ENCODE data around the gene ZNF112.
A peak's percentile ranks its signal among the peaks of the same experiment; 100 is the strongest.

Gene ZNF112

GRCh38 chr19:44306283-44306682, 50.2 kb downstream of the ZNF112 start:
- no peaks in the 10 kb centered on the region for H3K27me3 ChIP-seq (ENCODE audit: insufficient read depth, poor library complexity, severe bottlenecking)
- TF ChIP-seq CTCF (IDR thresholded peaks at IDR 0.05; ENCODE audit: poor library complexity, severe bottlenecking), result no peak
- DNase-seq (ENCODE audit: low spot score), result no peak

GRCh38 chr19:44305457-44305856, 51.0 kb downstream of the ZNF112 start:
- Histone ChIP-seq H3K9me3 (ENCODE audit: severe bottlenecking) (no peaks in the 10 kb centered on the region), H3K27ac (ENCODE audit: poor library complexity, severe bottlenecking) (no peak overlapping the region), H3K4me3 (ENCODE audit: severe bottlenecking) (no peak overlapping the region), H3K27me3 (ENCODE audit: insufficient read depth, poor library complexity, severe bottlenecking) (no peaks in the 10 kb centered on the region), H3K4me1 (ENCODE audit: insufficient read depth, poor library complexity, severe bottlenecking) (no peaks in the 10 kb centered on the region), H3K36me3 (ENCODE audit: low read depth) (peaks cover 9% of the 10 kb centered on the region; the same call in 1 of the 2 replicates)
- no peak for DNase-seq (ENCODE audit: low spot score)
- ATAC-seq (ENCODE audit: low read depth), result no peak
- TF ChIP-seq CTCF (IDR thresholded peaks at IDR 0.05; ENCODE audit: poor library complexity, severe bottlenecking), result no peak

More at GRCh38 chr19:44306283-44306682, 50.2 kb downstream of the ZNF112 start:
- no peak for ATAC-seq (ENCODE audit: low read depth)
- Histone ChIP-seq H3K4me3 (ENCODE audit: severe bottlenecking) (no peak overlapping the region), H3K9me3 (ENCODE audit: severe bottlenecking) (no peaks in the 10 kb centered on the region), H3K27ac (ENCODE audit: poor library complexity, severe bottlenecking) (no peak overlapping the region), H3K4me1 (ENCODE audit: insufficient read depth, poor library complexity, severe bottlenecking) (no peaks in the 10 kb centered on the region), H3K36me3 (ENCODE audit: low read depth) (peaks cover 9% of the 10 kb centered on the region; the same call in 1 of the 2 replicates)

GRCh38 chr19:44304659-44305193, 51.8 kb downstream of the ZNF112 start, which contains the start of gene ZNF235:
TSS of gene ZNF235 (minus strand) at chr19:44305025. CDS start at chr19:44303404, 1,621 bp downstream.
- peaks cover 14% of the 10 kb centered on the region for H3K36me3 ChIP-seq (ENCODE audit: low read depth)
- no peak for TF ChIP-seq CTCF (IDR thresholded peaks at IDR 0.05; ENCODE audit: poor library complexity, severe bottlenecking)
- peak within 1 kb of the TSS; percentile 41 for H3K27ac ChIP-seq (ENCODE audit: poor library complexity, severe bottlenecking)
- peak within 1 kb of the TSS; percentile 66 for H3K4me3 ChIP-seq (ENCODE audit: severe bottlenecking)
- no peaks in the 10 kb centered on the region for H3K27me3 ChIP-seq (ENCODE audit: insufficient read depth, poor library complexity, severe bottlenecking)
- no peaks in the 10 kb centered on the region for H3K4me1 ChIP-seq (ENCODE audit: insufficient read depth, poor library complexity, severe bottlenecking)
- no peaks in the 10 kb centered on the region for H3K9me3 ChIP-seq (ENCODE audit: severe bottlenecking)
- DNase-seq (ENCODE audit: low spot score) (peak; percentile 94), ATAC-seq (ENCODE audit: low read depth) (peak; percentile 98)

GRCh38 chr19:44303976-44304568, 52.4 kb downstream of the ZNF112 start:
- peak overlapping the region; percentile 66 for H3K4me3 ChIP-seq (ENCODE audit: severe bottlenecking)
- DNase-seq (ENCODE audit: low spot score), result no peak
- H3K27me3 ChIP-seq (ENCODE audit: insufficient read depth, poor library complexity, severe bottlenecking), result no peaks in the 10 kb centered on the region
- H3K36me3 ChIP-seq (ENCODE audit: low read depth), result peaks cover 20% of the 10 kb centered on the region
- H3K27ac ChIP-seq (ENCODE audit: poor library complexity, severe bottlenecking), result peak overlapping the region; percentile 41
- H3K4me1 ChIP-seq (ENCODE audit: insufficient read depth, poor library complexity, severe bottlenecking), result no peaks in the 10 kb centered on the region
- no peak for TF ChIP-seq CTCF (IDR thresholded peaks at IDR 0.05; ENCODE audit: poor library complexity, severe bottlenecking)
- peak; percentile 27 for ATAC-seq (ENCODE audit: low read depth)
- H3K9me3 ChIP-seq (ENCODE audit: severe bottlenecking), result no peaks in the 10 kb centered on the region

GRCh38 chr19:44303320-44303719, 53.2 kb downstream of the ZNF112 start:
- Histone ChIP-seq H3K4me3 (ENCODE audit: severe bottlenecking) (peak overlapping the region; percentile 66), H3K36me3 (ENCODE audit: low read depth) (peaks cover 21% of the 10 kb centered on the region), H3K9me3 (ENCODE audit: severe bottlenecking) (no peaks in the 10 kb centered on the region), H3K4me1 (ENCODE audit: insufficient read depth, poor library complexity, severe bottlenecking) (no peaks in the 10 kb centered on the region), H3K27me3 (ENCODE audit: insufficient read depth, poor library complexity, severe bottlenecking) (no peaks in the 10 kb centered on the region), H3K27ac (ENCODE audit: poor library complexity, severe bottlenecking) (no peak overlapping the region)
- no peak for TF ChIP-seq CTCF (IDR thresholded peaks at IDR 0.05; ENCODE audit: poor library complexity, severe bottlenecking)
- no peak for ATAC-seq (ENCODE audit: low read depth)
- DNase-seq (ENCODE audit: low spot score), result no peak

All from RWPE2 (cell line).